ENCODE results near the gene ACADSB. TPM values are rescaled to one million over a fixed set of nuclear protein-coding genes. Genes with fewer than 3 reads are reported as not detected.

Gene ACADSB
- total RNA-seq, 2 donors from 2014 or later, result 40.4 to 58.7 TPM

DNA sequence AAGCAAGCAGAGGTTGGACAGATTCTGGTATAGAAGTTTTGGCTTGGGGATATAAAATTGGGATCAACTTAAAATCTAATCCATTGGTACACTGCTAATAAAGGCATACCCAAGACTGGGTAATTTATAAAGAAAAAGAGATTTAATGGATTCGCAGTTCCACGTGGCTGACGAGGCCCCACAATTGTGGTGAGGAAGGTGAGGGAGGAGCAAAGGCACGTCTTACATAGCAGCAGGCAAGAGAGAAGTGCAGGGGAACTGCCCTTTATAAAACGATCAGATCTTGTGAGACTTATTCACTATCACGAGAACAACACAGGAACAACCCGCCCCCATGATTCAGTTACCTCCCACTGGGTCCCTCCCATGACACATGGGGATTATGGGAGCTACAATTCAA, 9.7 kb downstream of the ACADSB start:
- Histone ChIP-seq H3K27me3 (ENCODE audit: control insufficient read depth, insufficient read depth, low read length, poor library complexity, severe bottlenecking) (no peaks in the 10 kb centered on the region), H3K4me1 (ENCODE audit: control insufficient read depth, insufficient read depth, low read length) (no peaks in the 10 kb centered on the region), H3K9ac (ENCODE audit: extremely low read depth, low read length, poor library complexity, severe bottlenecking) (no peak overlapping the region), H3K27ac (ENCODE audit: low read depth, low read length) (no peak overlapping the region), H3K4me3 (ENCODE audit: low read length) (no peak overlapping the region), H3K36me3 (ENCODE audit: control insufficient read depth, insufficient read depth, low read length) (no peaks in the 10 kb centered on the region), H3K9me3 (ENCODE audit: control insufficient read depth, low read length) (no peaks in the 10 kb centered on the region)
- Mint-ChIP-seq H3K27me3 (ENCODE audit: insufficient read depth) (no peaks in the 10 kb centered on the region), H3K4me3 (no peak overlapping the region), H3K27ac (peak overlapping the region; percentile 75), H3K9me3 (peaks cover 4% of the 10 kb centered on the region), H3K36me3 (ENCODE audit: low read depth) (peaks cover 23% of the 10 kb centered on the region), H3K4me1 (peaks cover 55% of the 10 kb centered on the region)
- DNase-seq, result no peak
- 87 to 94% methylated on average over 6 to 7 of the region's 7 CpGs for WGBS, 2 experiments (ENCODE audit: insufficient coverage in 1 of 2, insufficient read length in 1 of 2)
- TF ChIP-seq, protein P1, sequence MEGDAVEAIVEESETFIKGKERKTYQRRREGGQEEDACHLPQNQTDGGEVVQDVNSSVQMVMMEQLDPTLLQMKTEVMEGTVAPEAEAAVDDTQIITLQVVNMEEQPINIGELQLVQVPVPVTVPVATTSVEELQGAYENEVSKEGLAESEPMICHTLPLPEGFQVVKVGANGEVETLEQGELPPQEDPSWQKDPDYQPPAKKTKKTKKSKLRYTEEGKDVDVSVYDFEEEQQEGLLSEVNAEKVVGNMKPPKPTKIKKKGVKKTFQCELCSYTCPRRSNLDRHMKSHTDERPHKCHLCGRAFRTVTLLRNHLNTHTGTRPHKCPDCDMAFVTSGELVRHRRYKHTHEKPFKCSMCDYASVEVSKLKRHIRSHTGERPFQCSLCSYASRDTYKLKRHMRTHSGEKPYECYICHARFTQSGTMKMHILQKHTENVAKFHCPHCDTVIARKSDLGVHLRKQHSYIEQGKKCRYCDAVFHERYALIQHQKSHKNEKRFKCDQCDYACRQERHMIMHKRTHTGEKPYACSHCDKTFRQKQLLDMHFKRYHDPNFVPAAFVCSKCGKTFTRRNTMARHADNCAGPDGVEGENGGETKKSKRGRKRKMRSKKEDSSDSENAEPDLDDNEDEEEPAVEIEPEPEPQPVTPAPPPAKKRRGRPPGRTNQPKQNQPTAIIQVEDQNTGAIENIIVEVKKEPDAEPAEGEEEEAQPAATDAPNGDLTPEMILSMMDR (conservative IDR thresholded peaks at IDR 0.05), result no peak

DNA sequence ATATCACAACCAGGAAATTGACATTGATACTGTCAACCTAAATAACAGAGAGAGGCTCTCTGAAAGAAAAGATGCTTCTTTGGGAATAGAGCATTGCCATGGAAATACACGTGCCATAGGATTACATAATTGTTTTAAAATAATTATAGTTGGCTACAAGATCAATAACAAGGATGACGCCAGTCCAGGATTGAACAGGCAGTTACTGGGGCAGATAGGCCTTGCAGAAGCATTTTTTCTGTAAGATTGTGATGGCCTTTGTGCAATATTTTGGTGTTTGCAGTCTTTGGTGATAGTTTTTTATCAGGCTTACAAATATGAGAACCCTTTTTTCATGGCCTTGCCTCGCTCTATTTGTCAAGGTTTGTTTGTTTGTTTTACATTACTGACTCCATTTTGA, 10.5 kb downstream of the ACADSB start:
- Mint-ChIP-seq H3K4me3 (no peak overlapping the region), H3K36me3 (ENCODE audit: low read depth) (peaks cover 22% of the 10 kb centered on the region), H3K9me3 (peaks cover 4% of the 10 kb centered on the region), H3K27ac (peak overlapping the region; percentile 33), H3K27me3 (ENCODE audit: insufficient read depth) (no peaks in the 10 kb centered on the region), H3K4me1 (peaks cover 59% of the 10 kb centered on the region)
- DNase-seq, result no peak
- H3K4me1 ChIP-seq (ENCODE audit: control insufficient read depth, insufficient read depth, low read length), result no peaks in the 10 kb centered on the region
- no peaks in the 10 kb centered on the region for H3K9me3 ChIP-seq (ENCODE audit: control insufficient read depth, low read length)
- no peak overlapping the region for H3K27ac ChIP-seq (ENCODE audit: low read depth, low read length)
- H3K27me3 ChIP-seq (ENCODE audit: control insufficient read depth, insufficient read depth, low read length, poor library complexity, severe bottlenecking), result no peaks in the 10 kb centered on the region
- TF ChIP-seq, protein P1 (conservative IDR thresholded peaks at IDR 0.05), result no peak
- WGBS, 2 experiments (ENCODE audit: insufficient coverage in 1 of 2, insufficient read length in 1 of 2), result 47 to 96% methylated on average over 2 of the region's 3 CpGs
- no peak overlapping the region for H3K9ac ChIP-seq (ENCODE audit: extremely low read depth, low read length, poor library complexity, severe bottlenecking)
- no peaks in the 10 kb centered on the region for H3K36me3 ChIP-seq (ENCODE audit: control insufficient read depth, insufficient read depth, low read length)
- H3K4me3 ChIP-seq (ENCODE audit: low read length), result no peak overlapping the region

DNA sequence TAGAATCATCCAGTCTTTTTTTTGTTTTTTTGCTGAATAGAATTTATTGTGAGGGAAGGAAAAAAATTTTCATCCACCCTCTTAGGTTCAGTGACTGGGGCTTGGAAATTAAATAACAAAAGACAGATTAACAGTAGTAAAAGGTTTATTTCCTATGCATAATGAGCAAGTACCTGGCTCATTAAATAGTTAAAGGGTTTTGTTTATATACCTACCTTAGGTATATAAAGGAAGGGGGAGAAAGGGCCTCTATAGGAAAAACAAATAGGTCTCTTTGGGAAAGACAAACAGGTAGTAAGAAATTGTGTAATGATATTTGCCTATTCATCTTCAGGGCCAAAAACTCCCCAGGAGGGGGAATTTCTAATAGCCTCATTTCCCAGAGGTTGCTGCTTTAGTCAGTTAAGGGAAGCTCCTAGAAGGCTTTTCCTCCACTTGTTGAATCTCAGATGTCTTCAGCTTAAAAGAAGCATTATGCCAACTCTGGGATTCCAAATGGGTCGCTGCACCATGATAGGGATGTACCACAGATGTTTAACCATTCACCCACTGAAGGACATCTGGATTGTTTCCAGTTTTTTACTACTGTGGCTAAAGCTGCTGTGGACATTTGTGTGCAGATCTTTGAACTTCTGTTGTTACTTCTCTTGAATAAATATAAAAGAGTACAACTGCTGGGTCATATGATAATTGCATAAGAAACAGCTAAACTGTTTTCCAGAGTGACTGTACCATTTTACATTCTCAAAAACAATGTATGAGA, 11.3 kb downstream of the ACADSB start:
- Mint-ChIP-seq H3K9me3 (peaks cover 4% of the 10 kb centered on the region), H3K4me3 (no peak overlapping the region), H3K27ac (peak overlapping the region; percentile 33), H3K27me3 (ENCODE audit: insufficient read depth) (no peaks in the 10 kb centered on the region), H3K36me3 (ENCODE audit: low read depth) (peaks cover 28% of the 10 kb centered on the region), H3K4me1 (peaks cover 53% of the 10 kb centered on the region)
- H3K9me3 ChIP-seq (ENCODE audit: control insufficient read depth, low read length), result no peaks in the 10 kb centered on the region
- H3K27me3 ChIP-seq (ENCODE audit: control insufficient read depth, insufficient read depth, low read length, poor library complexity, severe bottlenecking), result no peaks in the 10 kb centered on the region
- H3K36me3 ChIP-seq (ENCODE audit: control insufficient read depth, insufficient read depth, low read length), result no peaks in the 10 kb centered on the region
- no peaks in the 10 kb centered on the region for H3K4me1 ChIP-seq (ENCODE audit: control insufficient read depth, insufficient read depth, low read length)
- WGBS, 2 experiments (ENCODE audit: insufficient coverage in 1 of 2, insufficient read length in 1 of 2), result 75 to 100% methylated on average over 1 of the region's 1 CpG
- no peak for DNase-seq
- no peak overlapping the region for H3K27ac ChIP-seq (ENCODE audit: low read depth, low read length)
- TF ChIP-seq, protein P1 (conservative IDR thresholded peaks at IDR 0.05), result no peak
- H3K9ac ChIP-seq (ENCODE audit: extremely low read depth, low read length, poor library complexity, severe bottlenecking), result no peak overlapping the region
- no peak overlapping the region for H3K4me3 ChIP-seq (ENCODE audit: low read length)
